C4-2B (cell line): ENCODE results near the gene TEX13C.

Experiments
- ZFX ChIP-seq: fragments of 450-650 bp; IDR thresholded peaks from 2 replicates; pipeline ENCODE4 v1.6.1; 2017
- TF ChIP-seq, protein P1 (sequence below): fragments of 450-650 bp; conservative IDR thresholded peaks from 2 replicates; pipeline ENCODE4 v1.5.1; 2017; ENCODE audit warnings: mild to moderate bottlenecking

- TF ChIP-seq, protein P1, sequence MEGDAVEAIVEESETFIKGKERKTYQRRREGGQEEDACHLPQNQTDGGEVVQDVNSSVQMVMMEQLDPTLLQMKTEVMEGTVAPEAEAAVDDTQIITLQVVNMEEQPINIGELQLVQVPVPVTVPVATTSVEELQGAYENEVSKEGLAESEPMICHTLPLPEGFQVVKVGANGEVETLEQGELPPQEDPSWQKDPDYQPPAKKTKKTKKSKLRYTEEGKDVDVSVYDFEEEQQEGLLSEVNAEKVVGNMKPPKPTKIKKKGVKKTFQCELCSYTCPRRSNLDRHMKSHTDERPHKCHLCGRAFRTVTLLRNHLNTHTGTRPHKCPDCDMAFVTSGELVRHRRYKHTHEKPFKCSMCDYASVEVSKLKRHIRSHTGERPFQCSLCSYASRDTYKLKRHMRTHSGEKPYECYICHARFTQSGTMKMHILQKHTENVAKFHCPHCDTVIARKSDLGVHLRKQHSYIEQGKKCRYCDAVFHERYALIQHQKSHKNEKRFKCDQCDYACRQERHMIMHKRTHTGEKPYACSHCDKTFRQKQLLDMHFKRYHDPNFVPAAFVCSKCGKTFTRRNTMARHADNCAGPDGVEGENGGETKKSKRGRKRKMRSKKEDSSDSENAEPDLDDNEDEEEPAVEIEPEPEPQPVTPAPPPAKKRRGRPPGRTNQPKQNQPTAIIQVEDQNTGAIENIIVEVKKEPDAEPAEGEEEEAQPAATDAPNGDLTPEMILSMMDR, result no peak
- TF ChIP-seq ZFX, result no peak
Observed at GRCh38 chrX:125289209-125289608, 30.5 kb upstream of the TEX13C start.
